Measurements from ENCODE around the gene PRELP.

DNA sequence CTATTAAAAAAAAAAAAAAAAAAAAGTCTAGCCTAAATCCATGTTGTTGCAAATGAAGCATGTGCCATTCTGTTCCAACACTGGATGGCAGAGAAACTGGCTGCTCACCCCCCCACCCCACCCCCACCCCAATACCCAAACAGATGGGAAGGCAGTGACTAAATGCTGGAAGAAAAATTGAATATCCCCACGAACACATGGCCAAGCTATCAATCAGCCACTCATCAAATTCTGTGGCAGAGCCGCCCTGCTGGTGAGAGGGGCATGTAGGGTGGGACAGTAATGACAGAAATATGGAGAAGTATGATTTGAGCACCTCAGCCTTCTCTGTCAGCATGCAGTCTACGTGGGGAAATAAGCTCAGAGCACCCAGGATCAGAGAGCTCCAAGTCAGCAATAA is 52.5 kb downstream of the PRELP start:
- no peak for TF ChIP-seq EZH2 (IDR thresholded peaks at IDR 0.05; ENCODE audit: insufficient read depth, low read length)
- TF ChIP-seq, protein P1, sequence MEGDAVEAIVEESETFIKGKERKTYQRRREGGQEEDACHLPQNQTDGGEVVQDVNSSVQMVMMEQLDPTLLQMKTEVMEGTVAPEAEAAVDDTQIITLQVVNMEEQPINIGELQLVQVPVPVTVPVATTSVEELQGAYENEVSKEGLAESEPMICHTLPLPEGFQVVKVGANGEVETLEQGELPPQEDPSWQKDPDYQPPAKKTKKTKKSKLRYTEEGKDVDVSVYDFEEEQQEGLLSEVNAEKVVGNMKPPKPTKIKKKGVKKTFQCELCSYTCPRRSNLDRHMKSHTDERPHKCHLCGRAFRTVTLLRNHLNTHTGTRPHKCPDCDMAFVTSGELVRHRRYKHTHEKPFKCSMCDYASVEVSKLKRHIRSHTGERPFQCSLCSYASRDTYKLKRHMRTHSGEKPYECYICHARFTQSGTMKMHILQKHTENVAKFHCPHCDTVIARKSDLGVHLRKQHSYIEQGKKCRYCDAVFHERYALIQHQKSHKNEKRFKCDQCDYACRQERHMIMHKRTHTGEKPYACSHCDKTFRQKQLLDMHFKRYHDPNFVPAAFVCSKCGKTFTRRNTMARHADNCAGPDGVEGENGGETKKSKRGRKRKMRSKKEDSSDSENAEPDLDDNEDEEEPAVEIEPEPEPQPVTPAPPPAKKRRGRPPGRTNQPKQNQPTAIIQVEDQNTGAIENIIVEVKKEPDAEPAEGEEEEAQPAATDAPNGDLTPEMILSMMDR (IDR thresholded peaks at IDR 0.05; ENCODE audit: insufficient read depth, low read depth, low read length), result no peak

All from astrocyte (in vitro differentiated cells and primary cell).